Stimulated activated CD4-positive, alpha-beta T cell treated with anti-CD3 and anti-CD28 coated beads, Interleukin-15, amount 100 ng/mL, for 1 hour (primary cell): ENCODE measurements around the gene BCORL1.

Source experiments
- DNase-seq, 2 donors: peaks; one replicate each; pipeline ENCODE4 v3.0.0-alpha.2; 2020; ENCODE audit warnings: low read depth in 1 of 2, low spot score in 1 of 2

BCORL1 gene

DNA sequence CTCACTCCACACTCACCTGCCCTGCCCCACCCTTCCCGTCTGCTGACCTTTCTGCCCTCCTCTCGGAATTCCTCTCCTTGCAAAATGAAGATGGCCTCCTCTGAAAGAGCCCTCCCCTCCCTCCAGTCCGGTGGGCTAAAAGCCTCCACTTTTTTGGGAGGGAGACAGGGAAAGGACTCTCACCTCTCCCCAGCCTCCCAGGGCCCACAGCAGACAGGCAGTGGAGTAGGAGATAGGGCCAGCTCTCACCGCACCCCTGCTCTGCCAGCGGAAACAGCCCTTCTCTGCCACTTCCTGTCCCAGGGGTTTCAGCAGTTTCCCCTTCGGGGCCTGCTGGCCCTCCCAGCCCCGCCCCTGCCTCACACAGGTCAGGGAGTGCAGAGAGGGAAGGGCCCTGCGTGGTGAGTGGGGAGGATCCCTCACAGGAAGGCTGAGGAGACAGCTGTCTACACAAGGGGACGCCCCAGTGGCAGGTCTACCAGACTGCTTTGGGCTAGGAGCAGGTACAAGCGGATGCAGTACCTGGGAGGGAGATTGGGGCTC is 109.6 kb downstream of the BCORL1 start:
- DNase-seq = peak; percentile 47 to 69

GRCh38 chrX:130093271-130093670 is 110.8 kb downstream of the BCORL1 start:
- no peak for DNase-seq

DNA sequence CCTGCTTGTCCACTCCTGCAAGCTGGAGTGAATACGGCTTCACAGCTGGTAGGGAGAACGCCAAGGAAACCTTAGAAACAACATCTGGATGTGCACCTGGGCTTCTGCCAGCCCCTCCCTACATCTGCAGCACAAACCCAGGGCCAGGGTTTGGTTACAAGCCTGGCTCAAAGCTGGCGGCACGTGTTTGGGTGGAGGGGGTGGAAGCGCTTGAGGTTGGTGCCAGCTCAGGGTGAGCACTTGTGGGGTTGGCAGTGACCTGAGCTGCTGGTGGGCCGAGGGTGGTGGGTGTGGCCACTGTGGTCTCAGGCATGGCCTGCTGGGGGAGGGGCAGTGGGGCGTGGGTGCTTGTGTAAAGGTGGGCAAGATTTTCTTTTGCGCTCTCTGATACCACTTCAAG is 112.3 kb downstream of the BCORL1 start:
- no peak for DNase-seq

DNA sequence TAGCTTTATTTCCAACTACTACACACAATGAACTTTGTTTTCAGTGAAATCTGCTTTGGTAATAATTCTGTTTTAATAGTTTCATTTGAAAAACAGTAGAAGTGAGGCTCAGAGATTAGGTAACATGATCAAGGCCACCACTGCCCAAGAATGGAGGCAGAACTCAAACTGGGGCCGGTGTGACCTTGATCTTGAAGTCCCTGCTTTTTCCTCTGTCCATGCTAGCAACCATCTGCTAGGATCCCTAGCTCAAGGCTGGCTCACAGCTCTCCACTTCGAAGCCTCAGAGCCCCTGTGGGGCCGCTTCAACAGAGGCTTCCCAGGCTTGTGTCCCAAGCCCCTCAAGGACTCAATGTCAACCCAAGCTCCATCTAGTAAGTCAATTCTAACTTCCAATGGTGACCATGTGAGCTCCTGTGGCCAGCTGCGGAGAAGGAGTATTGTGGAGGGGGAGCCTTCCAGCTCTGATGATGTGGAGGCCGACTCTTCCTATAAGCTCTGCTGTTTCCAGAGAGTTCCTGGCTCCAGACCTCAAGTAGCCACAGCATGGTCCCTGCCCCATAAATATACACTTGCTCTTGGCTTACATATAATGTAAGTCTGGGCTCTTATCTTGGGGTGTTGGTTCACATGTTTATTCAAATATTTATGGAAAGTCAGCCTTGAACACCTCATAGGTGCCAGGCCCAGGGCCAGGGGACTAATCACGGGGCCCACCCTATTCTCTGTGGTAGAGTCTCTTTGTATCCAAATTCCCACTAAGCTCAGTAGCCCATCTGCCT is 113.0 kb downstream of the BCORL1 start:
- no peak for DNase-seq

GRCh38 chrX:130097507-130098209 is 115.2 kb downstream of the BCORL1 start:
- no peak for DNase-seq

- DNase-seq = no peak
Measured at GRCh38 chrX:130098210-130098552, 115.7 kb downstream of the BCORL1 start.

DNA sequence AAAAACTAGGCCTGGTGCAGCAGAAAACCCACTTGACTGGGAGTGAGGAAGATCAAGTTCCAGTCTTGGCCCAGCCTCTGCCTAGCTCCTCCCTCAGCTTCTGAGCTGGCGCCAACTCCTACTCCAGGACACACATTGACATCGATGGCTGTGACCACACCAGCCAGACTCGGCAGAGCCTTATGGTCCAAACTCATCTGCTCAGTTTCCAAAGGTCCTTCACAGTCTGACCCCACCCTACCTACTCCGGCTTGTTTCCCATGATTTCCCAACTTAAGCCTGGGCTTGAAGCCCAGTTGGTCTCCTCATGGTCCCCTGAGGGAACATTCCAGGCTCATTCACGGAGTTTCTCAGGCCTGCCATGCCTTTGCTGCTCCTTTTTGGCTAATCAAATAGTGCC is 117.7 kb downstream of the BCORL1 start:
- no peak for DNase-seq

GRCh38 chrX:130103605-130104004 is 121.2 kb downstream of the BCORL1 start:
- no peak for DNase-seq

DNA sequence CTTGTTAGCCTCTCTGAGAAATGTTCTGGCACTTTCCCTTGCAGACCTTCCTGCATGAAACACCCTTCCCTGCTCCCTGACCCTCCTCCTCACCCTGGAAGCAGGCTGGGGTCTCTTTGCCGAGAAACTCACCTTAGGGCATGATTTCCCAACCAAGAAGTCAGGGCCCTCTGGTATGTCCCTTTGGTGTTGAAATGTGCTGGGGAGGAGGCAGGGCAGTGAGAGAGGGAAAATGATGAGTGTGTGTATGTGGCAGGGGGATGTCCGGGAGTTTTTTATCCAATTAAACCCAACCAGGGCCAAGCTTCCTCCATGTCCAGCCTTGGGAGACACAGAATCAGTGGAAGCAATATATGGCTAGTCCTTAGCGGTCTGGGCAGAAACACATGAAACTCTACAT is 122.8 kb downstream of the BCORL1 start:
- no peak for DNase-seq

DNA sequence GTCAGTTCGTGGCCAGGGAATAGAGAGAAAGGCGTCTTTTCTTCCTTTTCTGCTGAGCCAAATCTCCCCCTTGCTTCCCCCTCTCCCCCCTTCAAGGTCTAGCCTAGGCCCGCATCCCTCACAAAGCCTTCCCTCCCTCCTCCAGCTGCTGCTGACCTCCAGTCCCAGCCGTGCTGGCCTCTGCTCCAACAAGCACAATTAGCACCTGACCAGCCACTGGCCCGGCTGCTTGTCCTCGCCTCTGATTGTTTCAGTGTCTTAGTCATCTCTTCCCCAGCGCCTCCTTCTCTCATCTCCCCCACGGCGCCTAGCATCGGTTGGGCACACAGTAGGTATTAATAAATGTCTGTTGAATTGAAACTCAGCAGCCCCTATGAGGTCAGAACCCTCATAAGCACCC is 123.6 kb downstream of the BCORL1 start:
- DNase-seq = no peak
